Psoas muscle (tissue), 8 donors: ENCODE results near the gene ITPA. TPM values are rescaled to one million over a fixed set of nuclear protein-coding genes. Genes with fewer than 3 reads are reported as not detected.

Source experiments
- ATAC-seq, 4 donors: fragments of 200-7000 bp; cut with Tn5 transposase; one replicate each; pipeline ENCODE4 v1.9.1; 2020; ENCODE audit warnings: moderate library complexity in 3 of 4, mild to moderate bottlenecking in 2 of 4
- DNase-seq, 2 donors: peaks; one replicate each; pipeline ENCODE4 v3.0.0-alpha.2; 2020
- H3K27ac ChIP-seq: fragments of 200-600 bp; one replicate; pipeline ENCODE4 v1.8.0; 2022
- H3K27me3 ChIP-seq, 3 donors: fragments of 200-600 bp in 1 of 3; one replicate each; pipeline versions ENCODE4 v1.6.1 to v1.8.0; 2013 to 2022; ENCODE audit warnings: low read length in 2 of 3, mild to moderate bottlenecking in 2 of 3, moderate library complexity in 1 of 3; ENCODE audit not compliant: insufficient read depth in 3 of 3
- H3K36me3 ChIP-seq, 2 donors: fragments of 200-600 bp in 1 of 2; one replicate each; pipeline versions ENCODE4 v1.6.1 to v1.8.0; 2013 to 2022; ENCODE audit warnings: low read depth in 1 of 2, mild to moderate bottlenecking in 1 of 2, moderate library complexity in 1 of 2; ENCODE audit not compliant: insufficient read depth in 1 of 2
- H3K4me1 ChIP-seq: fragments of 200-600 bp; one replicate; pipeline ENCODE4 v1.8.0; 2022
- H3K4me3 ChIP-seq: fragments of 200-600 bp; one replicate; pipeline ENCODE4 v1.8.0; 2022; ENCODE audit warnings: mild to moderate bottlenecking
- H3K9me3 ChIP-seq: fragments of 200-600 bp; one replicate; pipeline ENCODE4 v1.8.0; 2022
- CTCF ChIP-seq: fragments of 200-600 bp; IDR thresholded peaks from one replicate; pipeline ENCODE4 v1.8.0; 2022; ENCODE audit warnings: antibody characterized with exemption
- WGBS, 3 donors: extraction: QIAGEN DNeasy Blood & Tissue Kit; methylation state at CpG; one replicate each; pipeline versions ENCODE4 v1.1.6 to v1.1.7; 2013; 5-methylcytosine and 5-hydroxymethylcytosine counted together
- intact Hi-C, 2 donors: fragments of 100-400 bp; cut with DNase I; formaldehyde crosslinking; loops; one replicate each; pipeline versions ENCODE4 v1.11.0 to v1.14.2; 2022
- polyA plus RNA-seq, 3 donors: library from polyadenylated mRNA; stranded (reverse); fragments of 200-250 nt; gene quantifications; one replicate each; pipeline ENCODE4 v1.2.3, GENCODE V29; 2013
- total RNA-seq, 4 donors: library from RNA; stranded (reverse); fragmentation: NEBNext Ultra II Directional in 2 of 4; extraction: Animal tissue kit (Norgen Biotek cat#: 25700) in 2 of 4; gene quantifications; one replicate each; pipeline versions ENCODE4 v1.2.1 to v1.2.4, GENCODE V29; 2021 to 2023
- donor health status: healthy with polysubstance abuse.
- donor health status: DM: no; HTN: no; CAD: no; lungs with moderate emphysema.
- donor health status: Bipolar disorder and iron deficiency.
- donor health status: healthy.
- donor health status: DM: yes; HTN: yes; CAD: no.
- donor health status: DM: no; HTN: no; CAD: no.
- donor health status: DM: no; HTN: no; CAD: no.
- donor health status: DM: yes; HTN: yes; CAD: no.

Gene ITPA
- total and polyA plus RNA-seq, 7 donors, result 19.6 to 83.9 (median 26.0) TPM

GRCh38 chr20:3231116-3231515, 21.8 kb downstream of the ITPA start:
- H3K27me3 ChIP-seq, result peaks cover 0 to 2% (median 0%) of the 10 kb centered on the region in 3 donors
- WGBS, 3 donors, result 91 to 95% (median 93%) methylated on average over 21 of the region's 21 CpGs
- no peak for TF ChIP-seq CTCF

GRCh38 chr20:3231889-3232588, 22.7 kb downstream of the ITPA start:
- peaks cover 0 to 5% (median 2%) of the 10 kb centered on the region in 3 donors for H3K27me3 ChIP-seq
- H3K27ac ChIP-seq, result no peak overlapping the region
- no peak overlapping the region for H3K4me3 ChIP-seq
- intact Hi-C loops, result no loop called here
- 91 to 94% (median 92%) methylated on average over 15 of the region's 15 CpGs for WGBS, 3 donors
- ATAC-seq (no peak), DNase-seq (no peak)
- no peaks in the 10 kb centered on the region for H3K36me3 ChIP-seq
- no peak for TF ChIP-seq CTCF
- H3K4me1 ChIP-seq, result no peaks in the 10 kb centered on the region
- no peaks in the 10 kb centered on the region for H3K9me3 ChIP-seq

More at GRCh38 chr20:3231116-3231515, 21.8 kb downstream of the ITPA start:
- Histone ChIP-seq H3K4me3 (no peak overlapping the region), H3K4me1 (no peaks in the 10 kb centered on the region), H3K9me3 (no peaks in the 10 kb centered on the region), H3K36me3 (no peaks in the 10 kb centered on the region), H3K27ac (no peak overlapping the region)
- intact Hi-C loops, result no loop called here
- DNase-seq (no peak), ATAC-seq (no peak)

DNA sequence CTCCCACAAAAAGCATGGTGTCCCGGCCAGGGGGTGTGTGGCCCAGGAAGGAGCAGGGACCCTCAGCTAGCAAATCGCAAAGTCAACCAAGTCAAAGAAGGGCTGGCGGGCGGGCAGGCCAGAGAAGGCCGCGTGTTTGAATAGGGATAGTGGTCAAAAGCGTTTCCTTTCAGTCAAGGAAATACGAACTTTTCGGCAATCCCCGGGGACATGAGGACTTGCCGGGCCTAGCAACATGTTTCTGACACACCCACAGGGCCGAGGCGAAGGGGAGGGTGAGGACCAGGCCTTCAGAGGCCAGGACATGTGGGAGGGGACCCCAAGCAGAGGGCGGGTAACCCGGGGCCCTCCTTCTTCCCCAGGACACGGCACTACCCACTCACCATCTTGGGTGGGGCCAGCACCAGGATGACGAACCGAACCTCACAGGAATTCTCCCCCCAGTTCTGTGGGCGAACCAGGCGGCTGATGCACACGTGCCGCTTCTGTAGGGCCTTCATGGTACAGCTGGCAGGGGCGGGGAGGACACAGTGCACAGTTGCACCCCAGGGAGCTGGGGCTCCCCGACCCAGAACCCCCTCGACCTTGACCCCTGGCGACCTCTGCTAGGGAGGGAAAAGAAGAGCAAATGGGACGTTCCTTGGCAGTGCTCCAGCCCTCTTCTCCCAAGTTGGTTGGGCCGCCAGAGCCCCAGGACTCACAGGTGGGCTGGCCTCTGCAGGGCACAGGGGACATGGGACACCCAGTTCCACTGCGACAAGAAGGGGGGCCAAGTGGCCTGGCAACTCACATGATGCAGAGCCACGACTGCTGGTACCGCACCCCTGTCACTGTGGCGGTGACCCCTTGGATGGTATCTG, 24.1 kb downstream of the ITPA start:
- Histone ChIP-seq H3K9me3 (no peaks in the 10 kb centered on the region), H3K4me3 (no peak overlapping the region), H3K27me3 (peaks cover 0 to 16% (median 11%) of the 10 kb centered on the region in 3 donors), H3K27ac (no peak overlapping the region), H3K36me3 (no peaks in the 10 kb centered on the region), H3K4me1 (no peaks in the 10 kb centered on the region)
- intact Hi-C loops, result no loop called here
- no peak for ATAC-seq
- no peak for DNase-seq
- no peak for TF ChIP-seq CTCF
- 72 to 86% (median 82%) methylated on average over 30 to 32 of the region's 32 CpGs for WGBS, 3 donors

GRCh38 chr20:3233991-3234498, 24.7 kb downstream of the ITPA start:
- WGBS, 3 donors, result 85 to 87% (median 87%) methylated on average over 23 to 25 of the region's 25 CpGs
- H3K36me3 ChIP-seq, result no peaks in the 10 kb centered on the region
- no peaks in the 10 kb centered on the region for H3K4me1 ChIP-seq
- peaks cover 0 to 23% (median 17%) of the 10 kb centered on the region in 3 donors for H3K27me3 ChIP-seq
- DNase-seq (no peak), ATAC-seq (no peak)
- no peak overlapping the region for H3K4me3 ChIP-seq
- no peaks in the 10 kb centered on the region for H3K9me3 ChIP-seq
- H3K27ac ChIP-seq, result no peak overlapping the region
- intact Hi-C loops, result no loop called here
- no peak for TF ChIP-seq CTCF
